AG10803 (cell line): ENCODE data around the gene ZRSR2.
"Not testable (repeated sequence)": the region's sequence is repeated elsewhere in the genome, so short reads cannot be mapped to it uniquely, and the experiment has no call there.

Experiments
- DNase-seq: peaks from one replicate; pipeline ENCODE4 v3.0.0; 2010; ENCODE audit warnings: low read depth
- H3K4me3 ChIP-seq: 2 replicates; pipeline ENCODE4 v1.5.1; 2011; ENCODE audit warnings: mild to moderate bottlenecking, low read length, control low read depth
- TF ChIP-seq, protein P1 (sequence below): conservative IDR thresholded peaks from 2 replicates; pipeline ENCODE4 v1.5.1; 2011; ENCODE audit warnings: mild to moderate bottlenecking, low read length, control low read depth, inconsistent platforms

ZRSR2 gene, protein sequence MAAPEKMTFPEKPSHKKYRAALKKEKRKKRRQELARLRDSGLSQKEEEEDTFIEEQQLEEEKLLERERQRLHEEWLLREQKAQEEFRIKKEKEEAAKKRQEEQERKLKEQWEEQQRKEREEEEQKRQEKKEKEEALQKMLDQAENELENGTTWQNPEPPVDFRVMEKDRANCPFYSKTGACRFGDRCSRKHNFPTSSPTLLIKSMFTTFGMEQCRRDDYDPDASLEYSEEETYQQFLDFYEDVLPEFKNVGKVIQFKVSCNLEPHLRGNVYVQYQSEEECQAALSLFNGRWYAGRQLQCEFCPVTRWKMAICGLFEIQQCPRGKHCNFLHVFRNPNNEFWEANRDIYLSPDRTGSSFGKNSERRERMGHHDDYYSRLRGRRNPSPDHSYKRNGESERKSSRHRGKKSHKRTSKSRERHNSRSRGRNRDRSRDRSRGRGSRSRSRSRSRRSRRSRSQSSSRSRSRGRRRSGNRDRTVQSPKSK

DNA sequence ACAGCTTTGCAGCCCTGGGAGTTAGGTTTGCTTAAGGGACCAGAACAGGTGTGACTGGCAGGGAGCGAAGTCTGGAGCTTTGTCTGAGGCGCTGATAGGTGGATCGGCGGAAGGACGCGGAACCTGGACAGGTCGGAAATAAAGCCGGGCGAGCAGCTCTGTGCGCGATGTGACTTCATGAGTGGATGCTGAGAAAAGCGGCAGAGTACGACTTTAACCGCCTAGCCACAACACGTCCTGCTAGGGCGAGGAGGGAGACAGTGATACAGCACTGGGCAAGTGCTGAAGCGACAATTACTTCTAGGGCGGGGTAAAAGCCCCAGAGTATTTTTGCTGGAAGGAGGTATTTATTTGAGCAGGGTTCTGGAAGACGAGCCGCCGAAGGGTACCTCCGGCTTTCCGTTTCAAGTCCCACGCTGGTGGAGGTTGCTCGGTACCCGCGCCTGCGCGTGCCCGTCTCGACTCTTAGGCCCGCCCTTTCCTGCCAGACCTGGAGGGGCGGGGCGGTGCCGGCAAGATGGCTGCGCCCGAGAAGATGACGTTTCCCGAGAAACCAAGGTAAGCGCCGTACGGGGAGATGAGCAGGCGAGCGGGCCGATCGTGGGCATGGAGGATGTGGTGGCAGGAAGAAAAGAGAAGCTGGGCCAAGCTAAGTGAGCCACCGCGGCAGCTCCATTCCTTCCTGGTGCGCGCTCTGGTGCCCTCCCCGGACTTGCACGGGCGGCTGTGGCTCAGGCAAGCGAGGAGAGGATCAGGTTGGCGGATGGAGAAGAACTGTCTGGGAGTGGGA is at the start of gene ZRSR2:
TSS of gene ZRSR2 (plus strand) at position 506 of the 790 bp plus-strand sequence. CDS start at position 518, 12 bp downstream.
- TF ChIP-seq, protein P1, sequence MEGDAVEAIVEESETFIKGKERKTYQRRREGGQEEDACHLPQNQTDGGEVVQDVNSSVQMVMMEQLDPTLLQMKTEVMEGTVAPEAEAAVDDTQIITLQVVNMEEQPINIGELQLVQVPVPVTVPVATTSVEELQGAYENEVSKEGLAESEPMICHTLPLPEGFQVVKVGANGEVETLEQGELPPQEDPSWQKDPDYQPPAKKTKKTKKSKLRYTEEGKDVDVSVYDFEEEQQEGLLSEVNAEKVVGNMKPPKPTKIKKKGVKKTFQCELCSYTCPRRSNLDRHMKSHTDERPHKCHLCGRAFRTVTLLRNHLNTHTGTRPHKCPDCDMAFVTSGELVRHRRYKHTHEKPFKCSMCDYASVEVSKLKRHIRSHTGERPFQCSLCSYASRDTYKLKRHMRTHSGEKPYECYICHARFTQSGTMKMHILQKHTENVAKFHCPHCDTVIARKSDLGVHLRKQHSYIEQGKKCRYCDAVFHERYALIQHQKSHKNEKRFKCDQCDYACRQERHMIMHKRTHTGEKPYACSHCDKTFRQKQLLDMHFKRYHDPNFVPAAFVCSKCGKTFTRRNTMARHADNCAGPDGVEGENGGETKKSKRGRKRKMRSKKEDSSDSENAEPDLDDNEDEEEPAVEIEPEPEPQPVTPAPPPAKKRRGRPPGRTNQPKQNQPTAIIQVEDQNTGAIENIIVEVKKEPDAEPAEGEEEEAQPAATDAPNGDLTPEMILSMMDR = no peak
- peak; percentile 56 for DNase-seq
- H3K4me3 ChIP-seq = peak within 1 kb of the TSS; percentile 79

DNA sequence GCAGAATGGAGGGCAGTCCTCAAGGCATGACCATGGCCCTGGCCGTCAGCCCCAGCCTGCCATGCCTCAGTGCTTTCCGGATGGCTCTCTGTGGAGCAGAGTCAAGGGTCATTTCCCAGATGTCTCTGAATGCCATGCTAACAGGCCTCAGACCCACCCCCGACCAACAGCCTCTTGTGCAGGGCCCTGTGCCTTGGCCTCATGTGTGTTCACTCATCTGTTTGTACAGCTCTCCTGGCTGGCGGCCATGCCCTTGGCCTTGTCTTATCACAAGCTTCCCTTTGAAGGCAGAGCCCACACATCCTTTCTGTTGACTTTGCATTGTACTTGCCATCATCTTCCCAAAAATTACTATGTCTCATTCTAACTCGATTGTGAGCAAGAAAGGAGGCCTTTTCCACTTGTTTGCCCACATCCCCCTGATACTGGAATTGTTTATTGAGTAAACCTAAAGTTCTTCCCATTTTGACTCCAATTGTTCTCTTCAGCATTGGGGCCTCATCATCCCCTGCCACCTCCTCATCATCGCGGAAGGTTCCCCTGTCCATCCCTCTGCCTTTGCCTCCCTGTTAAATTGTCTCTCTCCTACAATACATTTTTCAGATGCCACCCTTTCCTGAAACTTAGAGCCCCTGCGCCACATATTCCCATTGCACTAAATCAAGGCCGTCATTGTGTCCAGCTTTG is 46.0 kb upstream of the ZRSR2 start:
- TF ChIP-seq, protein P1 = no peak
- H3K4me3 ChIP-seq = no peak overlapping the region
- no peak for DNase-seq

DNA sequence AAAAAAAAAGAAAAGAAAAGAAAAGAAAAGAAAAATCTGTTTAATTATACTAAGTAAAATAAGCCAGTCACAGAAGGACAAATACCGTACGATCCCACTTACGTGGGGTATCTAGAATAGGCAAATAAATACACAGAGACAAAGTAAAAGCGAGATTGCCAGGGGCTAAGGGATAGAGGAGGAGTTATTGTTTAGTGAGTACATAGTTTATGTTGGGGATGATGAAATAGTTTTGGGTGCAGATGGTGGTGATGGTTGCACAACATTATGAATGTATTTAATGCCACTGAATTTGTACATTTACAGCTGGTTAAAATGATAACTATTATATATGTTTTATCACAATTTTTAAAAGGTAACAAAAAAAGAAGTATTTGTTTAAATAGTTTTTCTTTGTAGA is 45.1 kb upstream of the ZRSR2 start:
- H3K4me3 ChIP-seq = no peak overlapping the region
- peak; percentile 21 for DNase-seq
- TF ChIP-seq, protein P1 = no peak

DNA sequence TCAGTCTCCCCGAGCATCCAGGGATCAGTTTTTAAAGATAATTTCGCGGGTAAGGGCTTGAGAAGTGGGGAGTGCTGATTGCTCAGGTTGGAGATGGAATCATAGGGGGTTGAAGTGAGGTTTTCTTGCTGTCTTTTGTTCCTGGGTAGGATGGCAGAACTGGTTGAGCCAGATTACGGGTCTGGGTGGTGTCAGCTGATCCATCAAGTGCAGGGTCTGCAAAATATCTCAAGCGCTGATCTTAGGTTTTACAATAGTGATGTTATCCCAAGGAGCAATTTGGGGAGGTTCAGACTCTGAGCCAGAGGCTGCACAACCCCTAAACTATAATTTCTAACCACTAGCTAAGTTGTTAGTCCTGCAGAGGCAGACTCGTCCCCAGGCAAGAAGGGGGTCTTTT is 43.6 kb upstream of the ZRSR2 start:
- DNase-seq = not testable (repeated sequence)

DNA sequence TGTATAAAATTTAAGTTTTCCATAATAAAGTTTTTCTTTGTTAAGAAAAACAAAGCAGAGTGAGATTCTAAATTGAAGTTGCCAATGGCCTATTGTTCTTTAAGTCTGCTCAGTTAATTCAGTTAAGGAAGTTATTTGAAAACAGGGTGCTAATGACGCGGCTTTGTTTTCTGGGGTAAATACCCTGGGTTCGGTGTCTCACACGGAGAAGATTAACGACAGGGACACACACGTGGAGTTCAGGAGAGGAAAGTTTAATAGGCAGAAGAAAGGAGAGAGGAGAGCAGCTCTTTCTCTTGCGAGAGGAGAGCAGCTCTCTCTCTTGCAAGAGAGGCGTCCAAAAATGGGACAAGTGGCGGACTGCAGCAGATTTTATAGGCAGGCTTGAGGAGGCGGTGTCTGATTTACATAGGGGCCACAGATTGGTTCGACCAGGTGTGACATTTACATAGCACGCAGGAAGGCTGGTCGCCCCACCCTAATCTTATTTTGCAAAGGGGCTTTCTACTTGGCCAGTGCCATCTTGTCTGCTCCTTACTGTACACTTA is 42.6 kb upstream of the ZRSR2 start:
- DNase-seq = no peak
- TF ChIP-seq, protein P1 = no peak
- no peak overlapping the region for H3K4me3 ChIP-seq

More for the DNA sequence above, 43.6 kb upstream of the ZRSR2 start:
- not testable (repeated sequence) for H3K4me3 ChIP-seq

DNA sequence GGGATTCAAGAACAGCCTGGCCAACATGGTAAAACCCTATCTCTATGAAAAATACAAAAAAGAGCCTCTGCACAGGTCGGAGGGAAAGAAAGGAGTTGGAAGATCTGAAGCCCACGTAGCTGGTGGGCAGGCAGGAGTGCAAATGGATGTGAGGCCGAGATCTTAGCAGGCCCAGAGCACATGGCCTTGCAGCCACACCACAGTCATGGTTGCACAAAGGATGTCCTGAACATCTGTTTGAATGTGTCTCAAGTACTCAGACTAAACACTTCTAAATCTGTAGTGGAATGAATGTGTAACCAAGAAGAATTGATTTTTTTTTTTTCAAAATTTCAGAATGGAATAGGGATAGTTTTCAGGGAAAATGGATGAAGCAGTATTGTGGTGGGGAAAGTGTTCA is 41.4 kb upstream of the ZRSR2 start:
- DNase-seq = no peak
- TF ChIP-seq, protein P1 = no peak
- no peak overlapping the region for H3K4me3 ChIP-seq
